Keratinocyte (primary cell): ENCODE measurements around the gene ARL15. TPM values are rescaled to one million over a fixed set of nuclear protein-coding genes. Genes with fewer than 3 reads are reported as not detected.

Source experiments
- DNase-seq: peaks from one replicate; pipeline ENCODE4 v3.0.0-alpha.2; 2011; ENCODE audit warnings: low read depth, missing footprints, low spot score
- FAIRE-seq: peaks from 2 replicates; lab custom pipeline; 2011; peaks lifted over from hg19 to GRCh38; lab: Jason Lieb, UNC
- H2AFZ ChIP-seq: 2 replicates; pipeline ENCODE4 v1.6.0; 2012; ENCODE audit warnings: low read length, control low read depth, inconsistent platforms; ENCODE audit not compliant: control insufficient read depth
- H3K27ac ChIP-seq: 2 replicates; pipeline ENCODE4 v1.5.1; 2011; ENCODE audit warnings: low read length; ENCODE audit not compliant: control insufficient read depth, insufficient read depth
- H3K27me3 ChIP-seq: 3 replicates; pipeline ENCODE4 v1.6.0; 2011; ENCODE audit warnings: low read length; ENCODE audit not compliant: control insufficient read depth, insufficient read depth; ENCODE audit errors: extremely low read depth
- H3K36me3 ChIP-seq, 2 experiments: 2 replicates in 1 of 2; 3 replicates in 1 of 2; pipeline ENCODE4 v1.5.1; 2011; ENCODE audit warnings: low read length in 2 of 2, mild to moderate bottlenecking in 1 of 2; ENCODE audit not compliant: control insufficient read depth in 2 of 2, insufficient read depth in 2 of 2; ENCODE audit errors: extremely low read depth in 1 of 2
- H3K4me1 ChIP-seq: 3 replicates; pipeline ENCODE4 v1.5.1; 2011; ENCODE audit warnings: low read length; ENCODE audit not compliant: control insufficient read depth, insufficient read depth; ENCODE audit errors: extremely low read depth
- H3K4me2 ChIP-seq: 3 replicates; pipeline ENCODE4 v1.6.0; 2011; ENCODE audit warnings: low read depth, low read length; ENCODE audit not compliant: control insufficient read depth, insufficient read depth; ENCODE audit errors: extremely low read depth
- H3K4me3 ChIP-seq, 3 experiments: fragments of 200-600 bp in 1 of 3; sonication (generic) in 1 of 3; 2 replicates in 2 of 3; 3 replicates in 1 of 3; pipeline ENCODE4 v1.5.1; 2011 to 2016; ENCODE audit warnings: low read length in 3 of 3, mild to moderate bottlenecking in 3 of 3, control low read depth in 2 of 3, inconsistent platforms in 1 of 3, low read depth in 1 of 3, mixed read lengths in 1 of 3, mixed run types in 1 of 3, moderate library complexity in 1 of 3; ENCODE audit not compliant: control insufficient read depth in 2 of 3, insufficient read depth in 2 of 3; ENCODE audit errors: extremely low read depth in 1 of 3
- H3K79me2 ChIP-seq: 2 replicates; pipeline ENCODE4 v1.6.0; 2012; ENCODE audit warnings: low read length; ENCODE audit not compliant: control insufficient read depth, insufficient read depth
- H3K9ac ChIP-seq: 3 replicates; pipeline ENCODE4 v1.6.0; 2011; ENCODE audit warnings: low read length; ENCODE audit not compliant: control insufficient read depth, insufficient read depth; ENCODE audit errors: extremely low read depth
- H3K9me1 ChIP-seq: 3 replicates; pipeline ENCODE4 v1.6.0; 2011; ENCODE audit warnings: low read length; ENCODE audit not compliant: control insufficient read depth, insufficient read depth; ENCODE audit errors: extremely low read depth
- H3K9me3 ChIP-seq: 2 replicates; pipeline ENCODE4 v1.5.1; 2012; ENCODE audit warnings: low read depth, low read length; ENCODE audit not compliant: control insufficient read depth
- H4K20me1 ChIP-seq: 3 replicates; pipeline ENCODE4 v1.6.0; 2011; ENCODE audit warnings: low read length; ENCODE audit not compliant: control insufficient read depth, insufficient read depth; ENCODE audit errors: extremely low read depth
- CTCF ChIP-seq, 3 experiments: IDR thresholded peaks in 1 of 3; conservative IDR thresholded peaks in 1 of 3; optimal IDR thresholded peaks in 1 of 3; 2 replicates in 2 of 3; 3 replicates in 1 of 3; pipeline versions ENCODE3 to v1.5.1; 2011; ENCODE audit warnings: low read length in 3 of 3, mild to moderate bottlenecking in 3 of 3, moderate library complexity in 2 of 3, control low read depth in 1 of 3, inconsistent platforms in 1 of 3; ENCODE audit not compliant: insufficient read depth in 2 of 3; ENCODE audit errors: extremely low read depth in 1 of 3
- EZH2 ChIP-seq: IDR thresholded peaks from one replicate; pipeline ENCODE4 v1.6.1; 2012; ENCODE audit warnings: inconsistent platforms, mild to moderate bottlenecking, low read length, moderate library complexity
- dilution Hi-C: fragments of 300-500 bp; cut with MboI; formaldehyde crosslinking; loops from one replicate; pipeline ENCODE4 v1.7.0; 2020; ENCODE audit warnings: low sequenced_read_pairs; ENCODE audit not compliant: extremely low pct_ligation_motif_present
- polyA plus RNA-seq, 5 experiments: library from polyadenylated mRNA; depleted of rRNA in 3 of 5; stranded (reverse) in 3 of 5; stranded (forward) in 1 of 5; unstranded in 1 of 5; fragments of >200 nt; gene quantifications; 1 replicate in 1 of 5; 2 replicates in 3 of 5; 3 replicates in 1 of 5; pipeline versions ENCODE4 v1.2.1 to v1.2.3, GENCODE V29; 2011 to 2012; ENCODE audit warnings: missing spikeins in 2 of 5, low read depth in 1 of 5, low replicate concordance in 1 of 5

ARL15 gene
- polyA plus RNA-seq, 1 donor (not counting 4 experiments of a cell fraction or from before 2014, with no cell fraction given), result 19.7 TPM

DNA sequence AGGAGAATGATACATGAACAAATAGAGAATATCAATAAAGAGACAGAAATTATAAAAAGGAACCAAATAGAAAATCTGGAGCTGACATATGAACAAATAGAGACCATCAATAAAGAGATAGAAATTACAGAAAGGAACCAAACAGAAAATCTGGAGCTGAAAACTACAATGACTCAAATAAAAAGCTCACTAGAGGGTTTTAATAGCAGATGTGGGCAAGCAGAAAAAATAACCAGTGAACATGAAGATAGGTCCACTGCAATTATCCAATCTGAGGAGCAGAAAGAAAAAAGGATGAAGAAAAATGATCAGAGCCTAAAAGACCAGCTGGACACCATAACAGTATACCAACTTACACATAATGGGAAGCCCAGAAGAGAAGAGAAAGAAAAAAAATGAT is 353.7 kb downstream of the ARL15 start:
- H3K4me2 ChIP-seq, result no peak overlapping the region
- no peak overlapping the region for H3K27ac ChIP-seq
- no peaks in the 10 kb centered on the region for H3K4me1 ChIP-seq
- no peaks in the 10 kb centered on the region for H3K9me1 ChIP-seq
- H3K4me3 ChIP-seq, result no peak overlapping the region
- FAIRE-seq, result no peak
- no peak overlapping the region for H2AFZ ChIP-seq
- H3K79me2 ChIP-seq, result no peaks in the 10 kb centered on the region
- no peaks in the 10 kb centered on the region for H3K36me3 ChIP-seq
- no peaks in the 10 kb centered on the region for H3K27me3 ChIP-seq
- no peak overlapping the region for H3K9ac ChIP-seq
- TF ChIP-seq EZH2, result no peak
- TF ChIP-seq CTCF (optimal IDR thresholded peaks at IDR 0.05 in 1 of 3, IDR thresholded peaks at IDR 0.05 in 1 of 3, conservative IDR thresholded peaks at IDR 0.05 in 1 of 3; ENCODE audit: extremely low read depth in 1 of 3, insufficient read depth in 2 of 3, low read length in 3 of 3), result no peak
- H4K20me1 ChIP-seq, result no peaks in the 10 kb centered on the region
- no peak for DNase-seq
- H3K9me3 ChIP-seq, result no peaks in the 10 kb centered on the region
- dilution Hi-C loops, result no loop called here

GRCh38 chr5:53956196-53956595 is 354.2 kb downstream of the ARL15 start:
- dilution Hi-C loops, result no loop called here
- Histone ChIP-seq H3K4me3 (no peak overlapping the region), H4K20me1 (no peaks in the 10 kb centered on the region), H3K4me2 (no peak overlapping the region), H3K36me3 (no peaks in the 10 kb centered on the region), H2AFZ (no peak overlapping the region), H3K27ac (no peak overlapping the region), H3K27me3 (no peaks in the 10 kb centered on the region), H3K9ac (no peak overlapping the region), H3K79me2 (no peaks in the 10 kb centered on the region), H3K4me1 (no peaks in the 10 kb centered on the region), H3K9me1 (no peaks in the 10 kb centered on the region), H3K9me3 (no peaks in the 10 kb centered on the region)
- DNase-seq (no peak), FAIRE-seq (no peak)
- TF ChIP-seq CTCF (optimal IDR thresholded peaks at IDR 0.05 in 1 of 3, IDR thresholded peaks at IDR 0.05 in 1 of 3, conservative IDR thresholded peaks at IDR 0.05 in 1 of 3; ENCODE audit: extremely low read depth in 1 of 3, insufficient read depth in 2 of 3, low read length in 3 of 3) (no peak), EZH2 (no peak)
